GM21723 (cell line): ENCODE results near the gene KRT82.

ENCODE experiments used
- ATAC-seq: cut with Tn5 transposase; IDR thresholded peaks from one replicate; pipeline ENCODE4 v1.9.1; 2021; ENCODE audit warnings: mild to moderate bottlenecking, moderate library complexity; ENCODE audit not compliant: unreplicated experiment

The KRT82 gene

DNA sequence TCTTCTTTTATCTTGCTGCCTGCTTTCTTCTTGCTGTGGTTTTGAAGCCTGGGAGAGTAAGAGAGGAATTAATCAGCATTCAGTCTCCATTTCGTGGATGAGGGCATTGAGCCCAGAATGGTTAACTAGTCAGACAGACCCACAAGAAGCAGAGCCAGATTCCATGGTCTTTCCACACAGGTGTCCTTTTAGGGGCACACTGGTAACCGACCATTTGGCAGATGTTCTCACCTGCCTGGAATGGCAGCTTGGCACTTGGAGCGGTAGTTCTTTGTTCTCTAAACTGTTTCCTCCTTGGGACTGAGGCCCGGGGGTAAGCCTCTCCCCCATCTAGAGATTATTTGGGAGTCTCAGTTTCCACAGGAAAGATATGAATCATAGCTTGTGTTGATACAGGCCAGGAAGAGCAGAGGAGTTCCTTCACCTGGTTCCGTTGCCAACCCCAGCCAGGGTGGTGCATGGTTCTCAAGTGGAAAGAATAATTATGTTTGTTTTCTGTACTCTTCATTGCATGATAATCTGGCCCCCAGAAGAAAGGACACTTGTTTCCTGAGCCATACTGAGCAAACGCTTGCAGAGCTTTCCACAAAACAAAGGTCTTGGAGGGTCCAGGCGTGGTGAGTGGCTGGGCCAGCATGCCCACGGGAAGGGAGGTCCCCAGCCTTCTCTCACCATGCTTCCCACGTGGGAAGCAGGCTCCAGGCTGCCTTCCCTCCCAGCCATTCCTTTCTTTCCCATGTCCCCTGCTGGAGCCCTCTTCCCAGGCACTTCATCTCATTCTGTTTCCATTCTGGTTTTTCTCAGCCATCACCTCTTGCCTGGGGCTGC, 30.1 kb upstream of the KRT82 start:
- ATAC-seq: no peak

GRCh38 chr12:52435659-52435999, 29.5 kb upstream of the KRT82 start:
- no peak for ATAC-seq

DNA sequence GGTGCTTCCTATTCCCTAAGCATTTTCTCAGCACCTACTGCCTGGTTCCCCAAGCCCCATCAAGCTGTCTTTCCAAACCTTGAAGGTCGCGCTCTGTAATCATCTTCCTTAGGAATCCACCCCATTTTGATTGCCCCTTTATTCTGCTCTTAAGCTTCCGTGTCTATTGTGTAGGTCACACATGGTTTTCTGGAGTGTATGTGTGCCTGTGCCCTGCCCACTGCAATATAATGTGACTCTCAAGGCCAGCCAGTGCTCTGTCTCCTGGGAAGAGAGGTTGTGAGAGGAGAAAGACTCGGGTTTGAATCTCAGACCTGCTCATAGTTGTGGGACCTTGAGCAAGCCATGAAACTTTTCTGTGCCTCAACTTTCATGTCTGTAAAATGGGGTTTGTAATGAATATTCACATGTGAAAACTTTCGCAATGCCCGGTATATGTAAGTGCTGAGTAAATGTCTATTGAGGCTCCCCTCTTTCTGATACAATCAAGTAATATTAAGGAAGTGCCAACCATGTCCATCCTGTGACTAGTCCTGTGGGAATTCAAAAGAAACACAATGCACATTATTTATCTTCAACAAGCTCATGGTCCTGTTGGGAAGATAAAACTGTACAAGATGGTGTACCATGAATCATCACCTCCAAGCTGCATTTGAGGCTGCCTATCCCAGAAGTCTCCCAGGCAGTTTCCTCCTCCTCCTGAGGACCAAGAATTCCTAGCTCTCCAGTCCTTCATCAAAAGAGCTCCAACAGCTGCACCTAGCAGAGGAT, 28.8 kb upstream of the KRT82 start:
- no peak for ATAC-seq

DNA sequence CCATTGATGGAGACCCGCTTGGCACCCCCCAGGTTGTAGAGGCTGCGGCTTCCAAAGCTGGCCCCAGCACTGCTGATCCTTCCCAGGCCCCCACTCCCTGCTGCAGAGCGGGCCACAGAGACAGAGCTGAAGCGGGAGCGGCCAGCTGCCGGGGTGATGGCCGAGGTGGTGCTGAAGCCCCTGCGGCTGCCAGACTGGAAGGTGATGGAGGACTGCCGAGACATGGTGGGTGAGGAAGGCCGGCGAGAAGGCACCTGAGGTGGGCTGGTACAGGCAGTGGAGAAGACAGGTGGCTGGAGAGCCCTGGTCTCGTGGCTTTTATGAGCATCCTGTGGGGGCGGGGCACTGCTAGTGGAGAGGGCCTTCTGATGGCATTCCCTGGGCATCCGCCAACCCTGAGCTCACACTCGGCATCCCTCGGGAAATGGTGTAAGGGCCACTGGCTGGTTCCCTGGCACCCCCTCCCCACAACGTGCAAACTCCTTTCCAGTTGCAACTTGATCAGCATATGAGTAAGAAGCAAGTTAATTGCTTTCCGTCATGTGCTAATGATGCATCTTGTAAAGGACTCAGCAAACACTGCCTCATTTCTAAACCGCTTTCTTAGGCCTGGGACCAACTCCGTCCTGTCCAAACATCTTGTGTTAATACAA, 28.1 kb upstream of the KRT82 start, which contains the start of gene KRT75:
Gene KRT75 (minus strand): TSS at position 291 of the 653 bp plus-strand sequence. CDS start 67 bp downstream, at position 224.
- no peak for ATAC-seq

- no peak for ATAC-seq
These were observed 27.5 kb upstream of the KRT82 start for GRCh38 chr12:52433501-52434080.

- no peak for ATAC-seq
These were observed 26.5 kb upstream of the KRT82 start for GRCh38 chr12:52432559-52433207.

GRCh38 chr12:52428121-52428520, 22.0 kb upstream of the KRT82 start:
- no peak for ATAC-seq

GRCh38 chr12:52427083-52427482, 20.9 kb upstream of the KRT82 start:
- ATAC-seq: no peak

DNA sequence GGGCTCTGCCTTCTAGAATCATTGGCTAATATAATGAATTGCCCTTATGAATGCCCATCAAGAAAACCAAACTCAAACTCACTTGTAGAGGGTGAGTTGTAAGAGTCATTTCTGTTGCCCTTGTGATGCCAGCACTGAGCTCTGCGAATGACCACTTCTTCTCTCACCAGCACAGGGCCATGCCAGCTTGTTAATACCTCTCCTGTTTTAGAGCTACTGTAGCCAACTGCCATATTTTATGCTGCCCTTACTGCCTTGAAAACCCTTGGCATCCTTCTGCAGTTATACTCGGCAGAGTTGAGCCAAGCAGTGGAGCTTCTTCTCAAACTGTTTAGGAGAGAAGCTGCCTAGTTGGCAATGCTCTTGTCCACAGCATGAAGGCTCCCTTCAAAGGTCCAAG, 19.9 kb upstream of the KRT82 start:
- no peak for ATAC-seq

GRCh38 chr12:52425466-52425865, 19.3 kb upstream of the KRT82 start:
- ATAC-seq: no peak

- no peak for ATAC-seq
These were observed 17.7 kb upstream of the KRT82 start for GRCh38 chr12:52423661-52424500.

GRCh38 chr12:52423035-52423434, 16.9 kb upstream of the KRT82 start:
- ATAC-seq: no peak

GRCh38 chr12:52419656-52420055, 13.5 kb upstream of the KRT82 start:
- ATAC-seq: no peak

DNA sequence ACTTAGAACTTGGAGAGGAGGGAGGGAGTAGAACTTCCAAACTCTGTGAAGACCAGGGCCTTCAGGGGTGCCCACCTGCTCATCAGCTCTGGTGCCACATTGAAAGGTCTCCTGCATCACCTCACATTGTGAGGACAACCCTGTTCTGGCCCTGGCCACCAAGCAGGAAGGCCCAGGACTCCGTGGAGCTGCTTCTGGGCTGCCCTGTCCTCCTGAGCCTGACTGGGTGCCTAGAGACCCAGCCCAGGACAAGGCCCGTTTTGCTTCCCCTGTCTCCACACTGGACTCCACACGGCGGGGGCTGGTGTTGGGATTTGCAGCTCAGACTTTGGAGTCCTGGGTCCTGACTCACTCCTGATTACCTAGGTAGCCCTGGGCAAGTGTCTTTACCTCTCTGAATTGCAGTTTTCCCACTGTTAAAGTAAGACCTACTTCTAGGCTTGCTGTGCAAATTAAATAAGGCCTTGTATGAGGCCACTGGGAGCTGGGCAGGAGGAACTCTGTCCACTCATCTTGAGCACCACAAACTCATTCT, 12.5 kb upstream of the KRT82 start:
- no peak for ATAC-seq

DNA sequence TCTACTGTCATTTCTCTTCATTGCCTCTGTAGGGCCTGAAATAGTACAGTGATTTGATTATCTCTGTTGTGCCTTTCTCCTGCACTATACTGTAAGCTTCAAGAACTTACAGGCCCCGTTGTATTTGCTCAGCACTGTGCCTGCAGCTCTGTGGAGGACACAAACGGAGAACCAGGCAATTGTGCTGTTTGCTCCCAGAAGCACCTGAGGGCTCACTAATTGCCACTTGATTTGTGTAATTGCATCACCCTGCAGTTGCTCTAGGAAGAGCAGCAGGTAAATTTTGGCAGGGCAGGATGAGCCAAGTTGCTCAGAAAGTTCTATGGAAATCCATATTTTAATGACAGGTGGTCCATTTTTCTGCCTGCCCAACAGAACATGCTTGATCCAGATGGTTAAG, 11.6 kb upstream of the KRT82 start:
- no peak for ATAC-seq

DNA sequence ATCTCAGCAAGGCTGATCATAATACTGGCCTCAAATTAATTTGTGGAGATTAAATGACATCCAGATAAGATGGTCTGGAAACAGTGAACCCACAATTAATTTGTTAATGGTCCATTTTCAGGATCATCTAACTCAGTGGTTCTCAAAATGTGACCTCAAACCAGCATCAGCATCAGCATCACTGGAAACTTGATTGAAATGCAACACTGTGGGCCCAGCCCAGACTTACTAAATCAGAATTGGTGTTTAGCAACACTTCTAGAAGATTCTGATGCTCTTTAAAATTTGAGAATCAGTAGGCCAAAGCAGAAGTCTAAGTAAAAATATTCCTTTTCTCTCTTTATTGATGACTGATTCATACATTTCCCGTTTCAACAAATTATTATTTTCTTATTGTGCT, 10.7 kb upstream of the KRT82 start:
- ATAC-seq: no peak

GRCh38 chr12:52415870-52416750, 10.0 kb upstream of the KRT82 start:
- no peak for ATAC-seq

- ATAC-seq: no peak
These were observed 8.8 kb upstream of the KRT82 start for GRCh38 chr12:52414936-52415335.
